ENCODE results near the gene PLXNA3. TPM values are rescaled to one million over a fixed set of nuclear protein-coding genes. Genes with fewer than 3 reads are reported as not detected.

Gene PLXNA3
- total RNA-seq (2014; rRNA removed; shearing (Covaris generic)), result 0.32 and 0.47 TPM in 2 replicates

DNA sequence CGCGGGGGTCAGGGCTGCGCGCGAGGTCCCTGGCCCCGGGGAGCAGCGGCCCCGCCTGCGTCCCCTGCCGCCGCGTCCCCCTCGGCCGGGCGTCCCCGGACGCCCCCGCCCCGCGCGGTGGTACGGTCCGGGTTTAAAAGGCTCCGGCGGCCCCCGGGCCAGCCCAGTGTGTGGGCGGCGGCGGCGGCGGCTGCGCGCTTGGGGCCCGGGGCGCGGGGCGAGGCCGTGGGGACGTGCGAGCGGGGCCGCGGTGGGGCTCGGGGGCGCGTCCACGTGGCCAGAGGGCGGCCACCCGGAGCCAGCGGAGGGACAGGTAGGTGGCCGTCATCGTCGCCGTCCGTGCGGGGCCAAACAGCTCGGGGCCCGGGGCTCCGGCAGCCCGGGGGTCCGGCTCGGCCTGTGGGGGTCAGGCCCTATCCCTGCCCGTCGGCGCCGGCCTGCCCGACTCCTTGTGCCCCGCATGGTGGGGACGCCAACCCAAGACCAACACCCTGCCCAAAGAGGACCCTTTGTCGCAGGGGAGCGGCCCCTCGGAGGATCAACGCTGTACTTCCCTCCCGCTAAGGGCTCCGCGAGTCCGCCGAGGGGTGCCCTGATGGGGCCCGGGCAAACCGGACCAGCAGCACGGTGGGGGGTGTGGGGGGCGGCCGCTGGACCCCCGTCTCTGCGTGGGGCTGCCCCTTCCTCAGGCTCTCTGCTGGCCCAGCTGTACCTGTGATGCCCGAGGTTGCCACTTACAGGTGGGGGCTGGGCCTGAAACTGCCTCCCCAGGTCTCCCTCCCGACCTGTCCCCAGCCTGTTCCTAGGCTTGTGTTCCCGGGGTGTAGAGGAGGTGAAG, at the start of gene PLXNA3:
TSS of gene PLXNA3 (plus strand) at position 166 of the 838 bp plus-strand sequence. CDS start 1,903 bp downstream, outside the sequence.
- DNase-seq (ENCODE audit: low read depth in 1 of 2, low spot score in 2 of 2), result no peak
- Histone ChIP-seq H3K36me3 (no peaks in the 10 kb centered on the region), H3K27me3 (replicated peaks) (no peaks in the 10 kb centered on the region), H3K27ac (no peak within 1 kb of the TSS), H3K4me3 (peak within 1 kb of the TSS; percentile 37), H3K4me1 (replicated peaks) (peaks cover 12% of the 10 kb centered on the region), H3K9me3 (replicated peaks) (no peaks in the 10 kb centered on the region)

DNA sequence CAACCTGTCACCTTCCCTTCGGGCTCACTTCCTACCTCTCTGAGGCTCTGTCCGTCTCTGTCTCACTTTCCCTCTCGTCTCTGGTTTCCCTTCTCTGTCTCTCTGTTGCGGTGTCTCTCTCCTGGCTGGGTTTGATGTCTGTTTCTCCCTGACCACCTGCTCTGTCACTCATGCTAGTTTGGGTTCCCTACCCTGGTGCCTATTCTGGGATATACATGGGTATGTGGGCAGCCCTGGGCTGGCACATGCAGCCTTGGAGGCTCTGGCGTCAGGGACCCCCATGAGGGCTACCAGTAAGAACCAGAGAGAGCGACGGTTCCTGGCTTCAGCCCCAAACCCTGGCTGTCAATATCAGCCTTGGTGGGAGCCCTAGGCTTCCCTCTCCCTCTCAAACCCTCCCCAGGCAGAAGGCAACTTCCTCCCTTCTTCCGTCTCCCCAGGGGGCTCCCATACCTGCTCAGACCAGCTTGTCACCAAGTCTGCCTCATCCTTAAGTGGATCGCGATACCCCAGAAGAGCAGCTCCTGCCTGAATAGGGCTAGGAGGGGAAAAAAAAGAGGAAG, 49.3 kb upstream of the PLXNA3 start:
- Histone ChIP-seq H3K4me1 (replicated peaks) (peaks cover 20% of the 10 kb centered on the region), H3K27ac (peak overlapping the region; percentile 60), H3K36me3 (no peaks in the 10 kb centered on the region), H3K27me3 (replicated peaks) (no peaks in the 10 kb centered on the region), H3K9me3 (replicated peaks) (no peaks in the 10 kb centered on the region), H3K4me3 (peak overlapping the region; percentile 36)
- DNase-seq (ENCODE audit: low read depth in 1 of 2, low spot score in 2 of 2), result no peak

DNA sequence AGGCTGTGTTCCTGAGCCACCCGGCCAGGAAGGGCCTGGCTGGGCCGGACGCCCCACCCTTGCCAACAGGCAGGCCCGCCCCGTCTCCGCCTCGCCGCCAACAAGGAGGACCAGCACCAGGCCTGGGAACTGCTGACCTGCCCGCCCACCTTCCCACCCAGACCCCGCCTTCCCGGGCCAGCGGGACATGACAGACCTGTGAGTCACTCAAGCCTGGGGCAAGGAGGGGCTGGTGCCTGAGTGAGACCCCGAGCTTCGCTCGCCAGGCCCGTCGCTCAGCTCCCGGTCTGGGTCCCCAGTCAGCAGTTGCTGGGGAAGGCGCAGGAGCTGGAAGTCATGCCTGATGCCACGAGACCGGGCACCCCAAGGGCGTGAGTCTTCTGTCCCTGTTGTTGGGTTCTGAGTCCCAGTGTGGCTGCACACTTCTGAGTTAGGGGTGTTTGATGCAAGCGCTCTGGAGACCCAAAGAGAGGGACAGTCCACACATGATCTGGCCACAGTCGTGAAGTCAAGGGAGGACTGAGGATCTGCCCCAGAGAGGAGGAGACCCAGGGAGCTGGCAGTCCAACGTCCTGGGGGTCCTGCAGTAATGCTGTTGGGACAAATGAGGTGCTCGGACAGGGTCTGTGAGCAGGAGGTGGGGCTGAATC, 48.7 kb upstream of the PLXNA3 start, which contains the start of gene DNASE1L1:
TSS of gene DNASE1L1 (minus strand) at position 33 of the 650 bp plus-strand sequence. CDS start 3,686 bp downstream, outside the sequence.
- Histone ChIP-seq H3K4me1 (replicated peaks) (peaks cover 20% of the 10 kb centered on the region), H3K27me3 (replicated peaks) (no peaks in the 10 kb centered on the region)
- DNase-seq (ENCODE audit: low read depth in 1 of 2, low spot score in 2 of 2), result peak; percentile 79 to 96

DNA sequence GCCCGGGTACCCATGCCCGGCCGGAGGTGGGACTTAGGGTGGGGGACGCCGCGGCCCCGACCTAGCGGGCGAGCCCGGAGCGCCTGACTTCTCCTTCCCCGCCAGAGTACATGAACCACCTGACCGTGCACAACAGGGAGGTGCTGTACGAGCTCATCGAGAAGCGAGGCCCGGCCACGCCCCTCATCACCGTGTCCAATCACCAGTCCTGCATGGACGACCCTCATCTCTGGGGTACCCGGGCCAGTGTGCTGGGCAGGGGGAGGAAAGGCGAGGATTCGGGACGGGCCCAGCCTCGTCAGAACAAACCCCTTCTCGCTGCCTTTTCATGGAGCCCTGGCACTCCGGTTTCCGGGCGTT, 46.1 kb upstream of the PLXNA3 start:
- Histone ChIP-seq H3K9me3 (replicated peaks) (no peaks in the 10 kb centered on the region), H3K27me3 (replicated peaks) (no peaks in the 10 kb centered on the region), H3K4me1 (replicated peaks) (peaks cover 20% of the 10 kb centered on the region), H3K4me3 (peak overlapping the region; percentile 77), H3K27ac (peak overlapping the region; percentile 54), H3K36me3 (no peaks in the 10 kb centered on the region)
- DNase-seq (ENCODE audit: low read depth in 1 of 2, low spot score in 2 of 2), result no peak

More for the DNA sequence above, 48.7 kb upstream of the PLXNA3 start, which contains the start of gene DNASE1L1:
- Histone ChIP-seq H3K36me3 (no peaks in the 10 kb centered on the region), H3K27ac (peak within 1 kb of the TSS; percentile 67), H3K9me3 (replicated peaks) (no peaks in the 10 kb centered on the region), H3K4me3 (peak within 1 kb of the TSS; percentile 36)

DNA sequence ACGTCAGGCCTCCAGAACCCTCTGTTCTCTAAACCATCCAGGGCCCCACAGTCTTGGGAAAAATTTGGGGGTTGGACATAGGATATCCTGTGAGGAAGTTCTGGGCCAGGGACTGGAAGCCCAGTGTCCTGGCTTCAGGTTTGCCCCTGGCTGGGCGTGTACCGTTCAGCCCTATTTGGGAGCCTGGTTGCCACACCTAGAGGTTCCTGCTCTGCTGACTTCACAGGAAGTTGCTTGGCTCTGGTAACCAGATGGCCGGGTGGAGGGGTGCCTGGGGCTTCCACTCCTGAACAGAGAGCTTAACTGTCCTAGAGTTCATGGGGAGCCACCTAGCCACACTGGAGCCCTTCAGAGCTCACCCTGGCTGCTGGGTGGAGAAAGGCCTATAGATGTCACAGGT, 45.6 kb upstream of the PLXNA3 start:
- Histone ChIP-seq H3K9me3 (replicated peaks) (no peaks in the 10 kb centered on the region), H3K4me3 (peak overlapping the region; percentile 77), H3K27ac (no peak overlapping the region), H3K4me1 (replicated peaks) (peaks cover 20% of the 10 kb centered on the region), H3K27me3 (replicated peaks) (no peaks in the 10 kb centered on the region), H3K36me3 (no peaks in the 10 kb centered on the region)
- no peak for DNase-seq (ENCODE audit: low read depth in 1 of 2, low spot score in 2 of 2)

GRCh38 chrX:154413142-154413541, 44.9 kb upstream of the PLXNA3 start:
- Histone ChIP-seq H3K9me3 (replicated peaks) (no peaks in the 10 kb centered on the region), H3K4me1 (replicated peaks) (peaks cover 20% of the 10 kb centered on the region), H3K27ac (no peak overlapping the region), H3K4me3 (no peak overlapping the region), H3K27me3 (replicated peaks) (no peaks in the 10 kb centered on the region), H3K36me3 (no peaks in the 10 kb centered on the region)
- no peak for DNase-seq (ENCODE audit: low read depth in 1 of 2, low spot score in 2 of 2)

GRCh38 chrX:154417157-154417556, 40.9 kb upstream of the PLXNA3 start:
- no peak overlapping the region for H3K4me3 ChIP-seq
- no peaks in the 10 kb centered on the region for H3K27me3 ChIP-seq (replicated peaks)
- no peaks in the 10 kb centered on the region for H3K9me3 ChIP-seq (replicated peaks)
- no peak overlapping the region for H3K27ac ChIP-seq
- H3K36me3 ChIP-seq, result no peaks in the 10 kb centered on the region
- no peak for DNase-seq (ENCODE audit: low read depth in 1 of 2, low spot score in 2 of 2)
- peaks cover 4% of the 10 kb centered on the region for H3K4me1 ChIP-seq (replicated peaks)

DNA sequence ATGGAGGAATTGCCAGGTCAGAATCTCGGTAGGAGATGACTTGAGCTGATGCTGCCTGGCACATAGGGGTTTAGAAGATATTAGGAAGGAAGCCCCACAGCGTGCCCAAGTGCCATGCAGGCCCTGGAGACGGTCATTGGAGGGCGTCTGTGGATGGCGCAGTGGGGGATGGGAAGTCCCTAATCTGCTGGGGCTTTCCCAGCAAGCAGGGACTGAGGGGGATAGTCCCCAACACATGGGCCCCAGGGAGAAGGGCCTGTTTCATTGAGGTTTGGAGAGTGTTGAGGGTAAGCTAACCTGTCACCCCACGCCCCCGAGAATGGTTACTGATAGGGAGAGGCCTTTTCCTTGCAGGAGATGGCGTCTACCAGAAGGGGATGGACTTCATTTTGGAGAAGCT, 38.9 kb upstream of the PLXNA3 start:
- no peak overlapping the region for H3K4me3 ChIP-seq
- no peaks in the 10 kb centered on the region for H3K4me1 ChIP-seq (replicated peaks)
- no peaks in the 10 kb centered on the region for H3K36me3 ChIP-seq
- DNase-seq (ENCODE audit: low read depth in 1 of 2, low spot score in 2 of 2), result no peak
- H3K27ac ChIP-seq, result no peak overlapping the region
- no peaks in the 10 kb centered on the region for H3K27me3 ChIP-seq (replicated peaks)
- no peaks in the 10 kb centered on the region for H3K9me3 ChIP-seq (replicated peaks)

DNA sequence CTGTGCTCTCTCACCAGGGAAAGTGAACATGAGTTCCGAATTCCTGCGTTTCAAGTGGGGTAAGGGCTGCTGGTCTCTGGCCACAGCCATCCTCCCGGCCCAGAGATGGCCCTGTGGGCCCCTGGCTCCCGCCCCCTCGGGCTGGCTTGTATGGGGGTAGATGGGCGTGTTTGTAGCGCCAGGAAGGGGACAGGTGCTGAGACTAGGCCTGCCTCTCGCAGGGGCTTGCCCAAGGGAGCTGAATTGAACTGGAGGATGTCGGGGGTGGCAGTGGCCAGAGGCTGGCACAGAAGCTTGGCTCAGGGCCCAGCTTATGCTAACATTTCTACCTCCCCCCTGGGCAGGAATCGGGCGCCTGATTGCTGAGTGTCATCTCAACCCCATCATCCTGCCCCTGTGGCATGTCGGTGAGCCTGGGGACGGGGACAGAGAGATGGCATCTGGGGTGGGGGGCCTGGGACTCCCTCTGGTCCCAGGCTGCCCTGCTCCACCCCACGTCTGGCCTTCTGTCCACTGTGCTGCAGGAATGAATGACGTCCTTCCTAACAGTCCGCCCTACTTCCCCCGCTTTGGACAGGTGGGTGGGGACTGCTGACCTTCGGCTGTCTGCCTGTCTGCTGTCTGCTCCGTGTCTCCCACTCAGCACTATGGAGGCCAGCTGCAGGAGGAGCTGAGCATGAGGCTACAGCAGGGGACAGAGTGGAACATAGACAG, 38.2 kb upstream of the PLXNA3 start:
- Histone ChIP-seq H3K9me3 (replicated peaks) (no peaks in the 10 kb centered on the region), H3K27me3 (replicated peaks) (no peaks in the 10 kb centered on the region), H3K4me3 (no peak overlapping the region), H3K27ac (no peak overlapping the region), H3K36me3 (no peaks in the 10 kb centered on the region), H3K4me1 (replicated peaks) (no peaks in the 10 kb centered on the region)
- DNase-seq (ENCODE audit: low read depth in 1 of 2, low spot score in 2 of 2), result no peak

DNA sequence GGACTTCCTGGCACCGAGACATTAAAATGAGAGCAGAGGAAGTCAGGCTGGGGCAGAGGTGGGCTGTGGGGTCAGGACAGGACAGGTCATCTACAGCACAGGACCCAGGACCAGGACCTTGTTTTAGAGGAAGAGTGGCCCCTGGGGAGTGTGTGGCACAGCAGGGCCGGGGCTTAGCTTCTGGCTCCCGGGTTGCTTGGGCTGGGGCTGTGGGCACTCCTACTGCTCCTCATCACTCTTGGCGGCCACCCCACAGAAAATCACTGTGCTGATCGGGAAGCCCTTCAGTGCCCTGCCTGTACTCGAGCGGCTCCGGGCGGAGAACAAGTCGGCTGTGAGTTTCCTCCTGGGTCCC, 37.7 kb upstream of the PLXNA3 start:
- Histone ChIP-seq H3K27me3 (replicated peaks) (no peaks in the 10 kb centered on the region), H3K4me3 (no peak overlapping the region), H3K36me3 (no peaks in the 10 kb centered on the region), H3K9me3 (replicated peaks) (no peaks in the 10 kb centered on the region), H3K4me1 (replicated peaks) (no peaks in the 10 kb centered on the region), H3K27ac (no peak overlapping the region)
- DNase-seq (ENCODE audit: low read depth in 1 of 2, low spot score in 2 of 2), result no peak

GRCh38 chrX:154426916-154427770, 30.9 kb upstream of the PLXNA3 start:
- no peak overlapping the region for H3K27ac ChIP-seq
- no peaks in the 10 kb centered on the region for H3K27me3 ChIP-seq (replicated peaks)
- H3K4me3 ChIP-seq, result no peak overlapping the region
- no peaks in the 10 kb centered on the region for H3K9me3 ChIP-seq (replicated peaks)
- H3K4me1 ChIP-seq (replicated peaks), result peaks cover 4% of the 10 kb centered on the region
- no peak for DNase-seq (ENCODE audit: low read depth in 1 of 2, low spot score in 2 of 2)
- peaks cover 3% of the 10 kb centered on the region for H3K36me3 ChIP-seq

GRCh38 chrX:154428176-154429171, 29.6 kb upstream of the PLXNA3 start, which contains the start of gene ATP6AP1:
Gene ATP6AP1, plus strand, starts transcription at chrX:154428677. Its CDS starts 16 bp downstream, at chrX:154428693.
- peak within 1 kb of the TSS; percentile 93 for H3K4me3 ChIP-seq
- peaks cover 4% of the 10 kb centered on the region for H3K4me1 ChIP-seq (replicated peaks)
- peaks cover 3% of the 10 kb centered on the region for H3K36me3 ChIP-seq
- H3K27ac ChIP-seq, result 0 out of 2 replicates have a peak within 1 kb of the TSS, but pooled peaks have one; percentile 10
- H3K9me3 ChIP-seq (replicated peaks), result no peaks in the 10 kb centered on the region
- peak; percentile 81 to 92 for DNase-seq (ENCODE audit: low read depth in 1 of 2, low spot score in 2 of 2)
- H3K27me3 ChIP-seq (replicated peaks), result no peaks in the 10 kb centered on the region

All from SJSA1 (cell line).